HG03280 (cell line): ENCODE data around the gene SUGP1.
"Not testable (repeated sequence)": the region's sequence is repeated elsewhere in the genome, so short reads cannot be mapped to it uniquely, and the experiment has no call there.

ENCODE experiments used
- ATAC-seq: cut with Tn5 transposase; IDR thresholded peaks from one replicate; pipeline ENCODE4 v1.9.1; 2021; ENCODE audit warnings: mild to moderate bottlenecking, moderate library complexity; ENCODE audit not compliant: unreplicated experiment

The SUGP1 gene

GRCh38 chr19:19320361-19321140, at the start of gene SUGP1, which contains the start of gene MAU2:
Gene SUGP1 (minus strand): TSS chr19:19320509. CDS start chr19:19320496, 13 bp downstream.
Gene MAU2 (plus strand): TSS chr19:19320829. CDS start chr19:19320860, 31 bp downstream.
- ATAC-seq, result peak; percentile 90

DNA sequence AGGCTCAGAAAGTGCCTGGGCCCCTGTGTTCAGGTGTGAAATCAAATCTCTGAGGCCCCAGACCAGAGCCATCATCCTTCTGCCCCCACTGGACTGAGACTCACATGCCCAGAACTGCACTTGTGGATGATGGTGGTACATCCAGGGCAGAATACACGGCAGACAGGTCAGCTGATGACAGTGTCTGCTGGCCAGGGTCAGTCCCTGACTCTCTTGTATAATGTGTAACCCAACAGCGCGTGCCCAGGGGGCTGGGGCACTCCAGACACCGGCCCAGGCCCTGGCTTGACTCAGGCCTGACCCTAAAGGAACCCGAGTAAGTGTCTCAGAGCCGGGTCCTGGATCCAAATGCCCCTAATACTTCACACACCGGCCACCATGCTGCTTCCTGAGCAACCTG, 47.8 kb upstream of the SUGP1 start:
- ATAC-seq, result no peak

DNA sequence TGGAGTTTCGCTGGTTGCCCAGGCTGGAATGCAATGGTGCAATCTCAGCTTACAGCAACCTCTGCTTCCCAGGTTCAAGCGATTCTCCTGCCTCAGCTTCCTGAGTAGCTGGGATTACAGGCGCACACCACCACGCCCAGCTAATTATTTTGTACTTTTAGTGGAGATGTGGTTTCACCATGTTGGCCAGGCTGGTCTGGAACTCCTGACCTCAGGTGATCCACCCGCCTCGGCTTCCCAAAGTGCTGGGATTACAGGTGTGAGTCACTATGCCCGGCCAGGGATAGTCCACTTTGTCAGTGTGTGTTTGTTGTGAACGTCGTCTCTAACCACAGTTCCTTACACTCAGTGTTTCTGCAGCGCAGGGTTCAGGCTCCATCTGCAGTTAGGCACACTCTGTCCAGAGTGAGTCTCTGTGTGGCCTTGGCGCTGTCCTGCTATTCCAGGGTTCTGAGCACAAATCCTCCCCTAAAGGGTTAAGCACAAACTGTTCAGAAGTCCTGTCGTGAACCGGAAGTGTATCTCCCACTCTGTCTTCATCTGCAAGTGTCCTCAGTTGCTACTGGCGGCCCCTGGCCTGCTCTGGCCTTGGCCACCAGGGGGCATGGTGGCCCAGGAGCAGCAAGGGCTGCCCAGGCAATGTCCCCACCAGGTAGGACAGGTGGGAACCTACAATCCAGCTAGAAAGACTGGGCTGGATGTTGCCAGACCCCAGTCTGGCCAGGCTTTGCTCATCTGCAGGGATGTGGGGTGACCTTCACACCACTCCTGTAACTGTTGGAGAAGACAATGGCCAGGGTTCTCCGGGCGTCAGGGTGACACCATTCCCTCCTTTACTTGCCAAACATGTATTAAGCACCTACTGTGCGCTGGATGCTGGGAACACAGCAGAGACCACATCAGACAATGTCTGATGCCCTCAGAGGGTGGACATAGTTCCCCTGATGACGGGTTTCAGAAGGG, 46.4 kb upstream of the SUGP1 start:
- peak; percentile 81 for ATAC-seq

- no peak for ATAC-seq
Measured at GRCh38 chr19:19362075-19362474, 41.8 kb upstream of the SUGP1 start.

DNA sequence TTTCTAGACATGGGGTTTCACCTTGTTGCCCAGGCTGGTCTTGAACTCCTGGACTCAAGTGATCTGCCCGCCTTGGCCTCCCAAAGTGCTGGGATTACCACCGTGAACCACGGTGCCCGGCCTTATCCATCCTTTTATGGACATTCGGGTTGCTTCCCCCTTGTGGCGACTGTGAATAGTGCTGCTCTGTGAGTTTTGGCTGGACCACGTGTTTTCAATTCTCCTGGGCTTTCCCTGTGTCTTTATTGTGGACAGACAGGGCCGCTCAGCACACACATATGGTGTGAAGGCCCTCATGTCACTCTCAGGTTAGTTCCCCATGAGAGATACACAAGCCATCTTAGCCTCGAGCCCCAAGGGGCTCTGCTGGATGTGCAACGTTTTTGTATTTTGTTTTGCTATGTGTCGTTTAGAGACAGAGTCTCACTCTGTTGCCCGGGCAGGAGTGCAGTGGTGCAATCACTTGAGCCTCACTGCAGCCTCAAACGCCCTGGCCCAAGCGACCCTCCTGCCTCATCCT, 40.8 kb upstream of the SUGP1 start:
- ATAC-seq, result peak; percentile 60

GRCh38 chr19:19356901-19357566, 36.7 kb upstream of the SUGP1 start:
- no peak for ATAC-seq

- no peak for ATAC-seq
Measured at GRCh38 chr19:19356500-19356899, 36.2 kb upstream of the SUGP1 start.

GRCh38 chr19:19355606-19356139, 35.4 kb upstream of the SUGP1 start:
- ATAC-seq, result no peak

GRCh38 chr19:19354932-19355331, 34.6 kb upstream of the SUGP1 start:
- no peak for ATAC-seq

GRCh38 chr19:19354007-19354406, 33.7 kb upstream of the SUGP1 start:
- no peak for ATAC-seq

- no peak for ATAC-seq
Measured at GRCh38 chr19:19352823-19353222, 32.5 kb upstream of the SUGP1 start.

DNA sequence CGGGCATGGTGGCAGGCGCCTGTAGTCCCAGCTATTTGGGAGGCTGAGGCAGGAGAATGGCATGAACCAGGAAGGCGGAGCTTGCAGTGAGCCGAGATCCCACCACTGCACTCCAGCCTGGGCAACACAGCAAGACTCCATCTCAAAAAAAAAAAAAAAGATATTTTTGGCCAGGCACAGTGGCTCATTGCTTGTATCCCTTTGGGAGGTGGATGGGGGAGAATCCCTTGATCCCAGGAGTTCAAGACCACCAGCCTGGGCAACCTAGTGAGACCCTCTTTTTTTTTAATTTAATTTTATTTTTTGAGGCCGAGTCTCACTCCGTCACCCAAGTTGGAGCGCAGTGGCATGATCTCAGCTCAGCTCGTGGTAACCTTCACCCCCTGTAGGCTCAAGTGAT, 30.4 kb upstream of the SUGP1 start:
- ATAC-seq, result not testable (repeated sequence)

DNA sequence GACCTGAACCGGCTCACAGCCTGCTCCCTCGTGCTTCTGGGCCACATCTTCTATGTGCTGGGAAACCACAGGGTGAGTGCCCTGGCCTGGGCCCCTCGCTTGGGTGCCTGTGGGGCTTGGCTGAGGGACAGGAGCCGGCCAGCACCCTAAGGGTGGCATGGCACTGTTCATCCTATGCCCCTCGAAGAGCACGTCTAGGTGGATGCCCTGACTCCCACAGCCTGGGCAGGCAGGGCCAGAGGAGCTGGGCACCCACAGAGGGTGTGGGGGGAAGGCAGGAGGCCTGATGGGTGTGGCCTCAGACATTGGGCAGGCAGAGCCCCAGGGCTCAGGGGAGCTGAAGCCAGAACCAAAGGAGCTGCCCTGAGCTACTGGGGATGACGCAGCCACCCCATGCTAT, 29.1 kb upstream of the SUGP1 start:
- ATAC-seq, result no peak

DNA sequence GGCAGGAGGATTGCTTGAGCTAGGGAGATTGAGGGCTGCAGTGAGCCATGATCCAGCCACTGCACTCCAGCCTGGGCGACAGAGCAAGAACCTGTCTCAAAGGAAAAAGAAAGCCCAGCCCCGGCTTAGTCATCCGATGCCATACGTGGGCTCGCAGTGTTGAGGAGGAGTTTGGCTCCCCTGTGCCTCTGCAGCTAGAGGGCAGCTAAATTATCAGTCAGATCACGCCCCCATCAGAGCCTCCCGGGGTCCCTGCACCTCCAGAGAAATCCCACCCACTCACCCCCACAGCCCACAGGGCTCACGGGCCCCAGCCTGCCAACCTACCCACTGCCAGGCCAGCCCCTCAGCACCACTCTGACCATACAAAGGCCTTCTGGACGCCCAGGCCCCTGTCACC, 28.0 kb upstream of the SUGP1 start:
- ATAC-seq, result no peak

GRCh38 chr19:19347401-19348110, 27.2 kb upstream of the SUGP1 start:
- ATAC-seq, result no peak

- ATAC-seq, result no peak
Measured at GRCh38 chr19:19345970-19346369, 25.7 kb upstream of the SUGP1 start.

DNA sequence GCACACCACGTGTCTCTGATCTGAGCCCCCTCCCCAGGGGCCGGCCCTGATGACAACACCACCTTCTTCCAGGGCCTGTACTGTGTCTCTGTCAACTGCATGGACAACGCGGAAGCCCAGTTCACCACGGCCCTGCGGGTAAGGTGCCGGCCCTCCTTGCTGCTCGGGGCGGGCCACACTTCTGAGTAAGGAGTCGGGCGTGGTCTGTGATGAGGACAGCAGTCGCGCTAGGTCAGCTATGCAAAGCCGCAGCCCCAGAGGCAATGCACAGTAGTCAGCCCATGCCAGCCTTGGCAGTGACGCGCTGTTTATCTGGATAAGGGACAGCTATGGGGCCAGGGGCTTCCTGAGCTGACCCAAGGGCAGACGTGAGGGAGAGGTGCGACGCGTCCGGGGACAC, 24.9 kb upstream of the SUGP1 start:
- ATAC-seq, result no peak

DNA sequence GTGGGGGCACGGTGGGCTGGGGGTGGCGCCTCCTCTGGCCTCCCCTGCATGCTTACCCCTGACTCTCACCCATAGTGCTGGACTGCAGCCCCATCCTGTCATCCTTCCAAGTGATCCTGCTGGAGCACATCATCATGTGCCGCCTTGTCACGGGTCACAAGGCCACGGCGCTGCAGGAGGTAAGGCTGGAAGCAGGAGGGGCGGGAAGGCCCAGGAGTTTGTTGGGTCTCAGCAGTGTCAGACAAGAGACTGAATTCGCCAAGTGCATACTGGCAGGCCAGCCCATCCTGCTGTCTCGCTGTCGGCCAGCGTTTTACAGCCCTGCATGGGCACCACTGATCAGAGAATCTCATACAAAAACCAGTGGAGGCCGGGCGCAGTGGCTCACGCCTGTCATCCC, 23.5 kb upstream of the SUGP1 start:
- no peak for ATAC-seq

DNA sequence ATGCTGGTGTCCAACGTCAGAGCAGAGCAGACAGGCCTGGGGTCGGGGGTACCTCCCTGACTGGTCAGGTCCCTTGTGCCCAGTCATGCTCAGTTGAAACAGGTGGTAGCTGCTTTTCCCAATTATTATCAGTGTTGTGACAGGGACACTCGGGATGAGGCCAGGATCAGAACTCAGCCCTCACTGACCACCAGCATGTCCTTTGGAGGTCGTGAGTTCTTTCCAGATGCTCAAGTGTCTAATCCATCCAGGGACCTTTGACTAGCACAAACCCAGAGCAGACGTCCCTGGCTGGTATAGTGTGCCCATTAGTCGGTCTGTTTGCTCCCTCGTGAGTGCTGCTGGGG, 22.7 kb upstream of the SUGP1 start:
- no peak for ATAC-seq
